Endothelial cell of umbilical vein (primary cell): ENCODE measurements around the gene TMEM45B. TPM values are rescaled to one million over a fixed set of nuclear protein-coding genes. Genes with fewer than 3 reads are reported as not detected.

Experiments
- BruUV-seq: library from RNA; stranded (reverse); fragments of 400-500 nt; replicated peaks from 2 replicates; lab custom pipeline; 2021; lab: Mats Ljungman, UMichigan
- CTCF ChIA-PET: fragments of 300-600, 350-600 bp; sonication (Branson Sonifier 250); formaldehyde crosslinking; loops from one replicate; lab custom pipeline; 2021; ENCODE audit warnings: antibody characterized with exemption, inconsistent platforms; lab: Charles Lee
- POLR2A ChIA-PET: fragments of 300-600, 350-600 bp; sonication (Branson Sonifier 250); formaldehyde crosslinking; loops from one replicate; lab custom pipeline; 2021; ENCODE audit warnings: antibody characterized with exemption, inconsistent platforms; lab: Charles Lee
- DNase-seq: peaks from one replicate; pipeline ENCODE4 v3.0.0-alpha.2; 2011; ENCODE audit warnings: low read depth, low spot score
- FAIRE-seq: peaks from 2 replicates; lab custom pipeline; 2011; peaks lifted over from hg19 to GRCh38; lab: Jason Lieb, UNC
- H2AFZ ChIP-seq: 2 replicates; pipeline ENCODE4 v1.6.0; 2012; ENCODE audit warnings: low read depth, low read length, control low read depth, inconsistent platforms
- H3K27ac ChIP-seq: 2 replicates; pipeline ENCODE4 v1.5.1; 2011; ENCODE audit warnings: low read depth, mild to moderate bottlenecking, control low read depth, low read length, moderate library complexity; ENCODE audit not compliant: insufficient read depth
- H3K27me3 ChIP-seq, 2 experiments: 2 replicates each; pipeline versions ENCODE4 v1.6.0 to v1.6.1; 2011; ENCODE audit warnings: low read length in 2 of 2, mixed read lengths in 1 of 2; ENCODE audit not compliant: control insufficient read depth in 2 of 2, insufficient read depth in 2 of 2
- H3K36me3 ChIP-seq, 2 experiments: 2 replicates in 1 of 2; 3 replicates in 1 of 2; pipeline ENCODE4 v1.5.1; 2011; ENCODE audit warnings: low read length in 2 of 2, mild to moderate bottlenecking in 1 of 2, moderate library complexity in 1 of 2; ENCODE audit not compliant: control insufficient read depth in 2 of 2, insufficient read depth in 2 of 2; ENCODE audit errors: extremely low read depth in 1 of 2
- H3K4me1 ChIP-seq: 3 replicates; pipeline ENCODE4 v1.5.1; 2011; ENCODE audit warnings: mild to moderate bottlenecking, low read length; ENCODE audit not compliant: control insufficient read depth, insufficient read depth; ENCODE audit errors: extremely low read depth
- H3K4me2 ChIP-seq: 2 replicates; pipeline ENCODE4 v1.6.1; 2011; ENCODE audit warnings: low read length, control low read depth, mixed read lengths; ENCODE audit not compliant: insufficient read depth
- H3K4me3 ChIP-seq, 3 experiments: fragments of 200-600 bp in 1 of 3; sonication (generic), shearing (Covaris generic) in 1 of 3; replicated peaks in 1 of 3; 2 replicates each; pipeline ENCODE4 v1.5.1; 2011 to 2016; ENCODE audit warnings: control low read depth in 3 of 3, low read length in 3 of 3, mild to moderate bottlenecking in 2 of 3, inconsistent platforms in 1 of 3, low read depth in 1 of 3, moderate library complexity in 1 of 3; ENCODE audit not compliant: insufficient read depth in 1 of 3
- H3K79me2 ChIP-seq: 2 replicates; pipeline ENCODE4 v1.6.0; 2012; ENCODE audit warnings: low read length, inconsistent platforms; ENCODE audit not compliant: control insufficient read depth, insufficient read depth
- H3K9ac ChIP-seq: replicated peaks from 2 replicates; pipeline ENCODE3; 2011; ENCODE audit warnings: low read length, control low read depth; ENCODE audit not compliant: insufficient read depth; ENCODE audit errors: extremely low read depth
- H3K9me1 ChIP-seq: replicated peaks from 3 replicates; pipeline ENCODE4 v1.6.0; 2011; ENCODE audit warnings: mild to moderate bottlenecking, low read length; ENCODE audit not compliant: control insufficient read depth, insufficient read depth; ENCODE audit errors: extremely low read depth
- H3K9me3 ChIP-seq: replicated peaks from 2 replicates; pipeline ENCODE4 v1.5.1; 2012; ENCODE audit warnings: low read length, inconsistent platforms; ENCODE audit not compliant: control insufficient read depth, insufficient read depth
- H4K20me1 ChIP-seq: replicated peaks from 2 replicates; pipeline ENCODE3; 2011; ENCODE audit warnings: mild to moderate bottlenecking, low read length; ENCODE audit not compliant: control insufficient read depth, insufficient read depth; ENCODE audit errors: extremely low read depth
- CTCF ChIP-seq, 2 donors: IDR thresholded peaks; 1 replicate in 1 of 2; 2 replicates in 1 of 2; pipeline ENCODE4 v1.5.1; 2011; ENCODE audit warnings: low read length in 2 of 2, mild to moderate bottlenecking in 2 of 2, moderate library complexity in 2 of 2, control low read depth in 1 of 2, inconsistent platforms in 1 of 2, low read depth in 1 of 2; ENCODE audit not compliant: insufficient read depth in 1 of 2; ENCODE audit errors: extremely low read depth in 1 of 2
- EZH2 ChIP-seq: IDR thresholded peaks from 2 replicates; pipeline ENCODE4 v1.6.1; 2012; ENCODE audit warnings: borderline replicate concordance, low read depth, mild to moderate bottlenecking, moderate library complexity, low read length, inconsistent platforms; ENCODE audit not compliant: severe bottlenecking
- FOS ChIP-seq: IDR thresholded peaks from 2 replicates; pipeline ENCODE4 v1.6.1; 2011; ENCODE audit warnings: mild to moderate bottlenecking, low read length, moderate library complexity, borderline replicate concordance; ENCODE audit not compliant: insufficient read depth
- GATA2 ChIP-seq: IDR thresholded peaks from 2 replicates; pipeline ENCODE4 v1.7.0; 2011; ENCODE audit warnings: low read depth, mild to moderate bottlenecking, moderate library complexity, mixed read lengths, low read length; ENCODE audit not compliant: insufficient read length, insufficient read depth
- JUN ChIP-seq: IDR thresholded peaks from 2 replicates; pipeline ENCODE4 v1.6.1; 2011; ENCODE audit warnings: borderline replicate concordance, low read depth; ENCODE audit not compliant: insufficient read length, insufficient read depth
- MAX ChIP-seq: IDR thresholded peaks from 2 replicates; pipeline ENCODE4 v1.6.1; 2011; ENCODE audit not compliant: insufficient read depth, insufficient read length
- MYC ChIP-seq: IDR thresholded peaks from one replicate; pipeline ENCODE4 v1.6.1; 2011; ENCODE audit warnings: mild to moderate bottlenecking, low read depth, low read length
- POLR2A ChIP-seq: IDR thresholded peaks from 2 replicates; pipeline ENCODE4 v1.6.1; 2012; ENCODE audit warnings: low read depth, mild to moderate bottlenecking, control low read depth, low read length
- POLR2AphosphoS5 ChIP-seq: IDR thresholded peaks from 2 replicates; pipeline ENCODE4 v1.6.1; 2012; ENCODE audit warnings: low read depth, mild to moderate bottlenecking, control low read depth, low read length, moderate library complexity; ENCODE audit not compliant: insufficient read depth
- dilution Hi-C: fragments of 300-500 bp; cut with MboI; formaldehyde crosslinking; loops from one replicate; pipeline ENCODE4 v1.15.0; 2019; ENCODE audit warnings: low sequenced_read_pairs; ENCODE audit not compliant: extremely low pct_ligation_motif_present
- intact Hi-C: fragments of 100-400 bp; cut with micrococcal nuclease; formaldehyde crosslinking; loops from one replicate; pipeline ENCODE4 v1.10.0; 2022
- polyA plus RNA-seq, 4 experiments: library from polyadenylated mRNA; depleted of rRNA in 3 of 4; stranded (reverse) in 3 of 4; unstranded in 1 of 4; fragments of >200 nt; gene quantifications; 2 replicates each; pipeline versions ENCODE4 v1.2.1 to v1.2.3, GENCODE V29; 2011 to 2012; ENCODE audit warnings: missing spikeins in 1 of 4
- total RNA-seq: library from RNA; stranded (reverse); gene quantifications from 2 replicates; pipeline ENCODE4 v1.2.3, GENCODE V29; 2021

Gene TMEM45B
- total and polyA plus RNA-seq, 2 donors (not counting 3 experiments of a cell fraction or from before 2014, with no cell fraction given): 0.08 TPM; not detected in 1

DNA sequence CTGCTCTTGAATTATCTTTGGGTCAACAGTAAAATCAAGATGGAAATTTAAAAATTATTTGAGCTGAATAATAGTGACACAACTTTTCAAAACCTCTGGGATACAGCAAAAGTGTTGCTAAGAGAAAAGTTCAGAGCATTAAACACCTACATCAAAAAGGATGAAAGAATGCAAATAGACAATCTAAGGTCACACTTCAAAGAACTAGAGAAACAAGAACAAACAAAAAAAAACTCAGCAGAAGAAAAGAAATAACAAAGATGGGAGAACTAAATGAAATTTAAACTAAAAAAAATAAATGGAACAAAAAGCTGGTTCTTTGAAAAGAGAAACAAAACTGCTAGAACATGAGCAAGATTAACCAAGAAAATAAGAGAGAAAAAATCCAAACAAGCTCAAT lies 15.0 kb upstream of the TMEM45B start:
- Histone ChIP-seq H3K9ac (no peak overlapping the region), H4K20me1 (no peaks in the 10 kb centered on the region), H3K4me3 (no peak overlapping the region), H3K27me3 (peaks cover 0 to 2% of the 10 kb centered on the region in 2 experiments), H3K36me3 (no peaks in the 10 kb centered on the region), H3K27ac (no peak overlapping the region), H2AFZ (no peak overlapping the region), H3K4me2 (no peak overlapping the region), H3K79me2 (no peaks in the 10 kb centered on the region), H3K4me1 (no peaks in the 10 kb centered on the region), H3K9me1 (no peaks in the 10 kb centered on the region), H3K9me3 (no peaks in the 10 kb centered on the region)
- dilution Hi-C loops: no loop called here
- ChIA-PET CTCF (no interaction called here), POLR2A (no interaction called here)
- TF ChIP-seq POLR2A (no peak), CTCF (IDR thresholded peaks at IDR 0.05; ENCODE audit: extremely low read depth in 1 of 2, insufficient read depth in 1 of 2, low read depth in 1 of 2, low read length in 2 of 2) (no peak), EZH2 (no peak), JUN (no peak), MAX (no peak), POLR2AphosphoS5 (no peak), GATA2 (no peak), MYC (no peak), FOS (no peak)
- DNase-seq (no peak), FAIRE-seq (no peak)
- BruUV-seq: no TSS peak
- intact Hi-C loops: no loop called here
